Pulmonary artery endothelial cell (primary cell): ENCODE measurements around the gene PSEN1. TPM values are rescaled to one million over a fixed set of nuclear protein-coding genes. Genes with fewer than 3 reads are reported as not detected.
A peak's percentile ranks its signal among the peaks of the same experiment; 100 is the strongest.
"Not testable (repeated sequence)": the region's sequence is repeated elsewhere in the genome, so short reads cannot be mapped to it uniquely, and the experiment has no call there.

Experiments used
- DNase-seq: peaks from one replicate; pipeline ENCODE4 v3.0.0-alpha.2; 2011; ENCODE audit warnings: low read depth, low spot score
- total RNA-seq: library from RNA; depleted of rRNA; stranded (reverse); fragments of >200 nt; gene quantifications from 2 replicates; pipeline ENCODE4 v1.2.3, GENCODE V29; 2014

PSEN1 gene
- total RNA-seq, 1 donor from 2014 or later = 41.3 TPM

- DNase-seq = no peak
These were observed 30.1 kb downstream of the PSEN1 start for GRCh38 chr14:73166399-73166798.

GRCh38 chr14:73167727-73168126, 31.4 kb downstream of the PSEN1 start:
- no peak for DNase-seq

- no peak for DNase-seq
These were observed 32.0 kb downstream of the PSEN1 start for GRCh38 chr14:73168274-73168673.

GRCh38 chr14:73168691-73169090, 32.4 kb downstream of the PSEN1 start:
- no peak for DNase-seq

- DNase-seq = not testable (repeated sequence)
These were observed 33.5 kb downstream of the PSEN1 start for GRCh38 chr14:73169855-73170254.

- no peak for DNase-seq
These were observed 34.4 kb downstream of the PSEN1 start for GRCh38 chr14:73170686-73171085.

- no peak for DNase-seq
These were observed 36.2 kb downstream of the PSEN1 start for GRCh38 chr14:73172500-73172899.

GRCh38 chr14:73173092-73173735, 36.9 kb downstream of the PSEN1 start:
- peak; percentile 20 for DNase-seq

- DNase-seq = no peak
These were observed 40.4 kb downstream of the PSEN1 start for GRCh38 chr14:73176685-73177084.

GRCh38 chr14:73180385-73180805, 44.1 kb downstream of the PSEN1 start:
- DNase-seq = no peak

GRCh38 chr14:73180969-73181368, 44.7 kb downstream of the PSEN1 start:
- DNase-seq = not testable (repeated sequence)

GRCh38 chr14:73188501-73188911, 52.2 kb downstream of the PSEN1 start:
- no peak for DNase-seq

- no peak for DNase-seq
These were observed 53.3 kb downstream of the PSEN1 start for GRCh38 chr14:73189651-73190050.

GRCh38 chr14:73191441-73191840, 55.1 kb downstream of the PSEN1 start:
- DNase-seq = no peak

GRCh38 chr14:73194306-73194705, 58.0 kb downstream of the PSEN1 start:
- not testable (repeated sequence) for DNase-seq

- no peak for DNase-seq
These were observed 61.9 kb downstream of the PSEN1 start for GRCh38 chr14:73198253-73198652.

- no peak for DNase-seq
These were observed 67.2 kb downstream of the PSEN1 start for GRCh38 chr14:73203527-73203926.

- DNase-seq = no peak
These were observed 71.3 kb downstream of the PSEN1 start for GRCh38 chr14:73207615-73208014.

- DNase-seq = no peak
These were observed 72.1 kb downstream of the PSEN1 start for GRCh38 chr14:73208390-73208789.

GRCh38 chr14:73208846-73209245, 72.5 kb downstream of the PSEN1 start:
- DNase-seq = no peak

- DNase-seq = peak; percentile 54
These were observed 73.6 kb downstream of the PSEN1 start for GRCh38 chr14:73209953-73210352.

GRCh38 chr14:73211251-73212040, 75.1 kb downstream of the PSEN1 start:
- DNase-seq = no peak

GRCh38 chr14:73216030-73216429, 79.7 kb downstream of the PSEN1 start:
- DNase-seq = no peak
